Keratinocyte (primary cell): ENCODE results near the gene TRAFD1. TPM values are rescaled to one million over a fixed set of nuclear protein-coding genes. Genes with fewer than 3 reads are reported as not detected.

Source experiments
- DNase-seq: peaks from one replicate; pipeline ENCODE4 v3.0.0-alpha.2; 2011; ENCODE audit warnings: low read depth, missing footprints, low spot score
- FAIRE-seq: peaks from 2 replicates; lab custom pipeline; 2011; peaks lifted over from hg19 to GRCh38; lab: Jason Lieb, UNC
- H2AFZ ChIP-seq: 2 replicates; pipeline ENCODE4 v1.6.0; 2012; ENCODE audit warnings: low read length, control low read depth, inconsistent platforms; ENCODE audit not compliant: control insufficient read depth
- H3K27ac ChIP-seq: 2 replicates; pipeline ENCODE4 v1.5.1; 2011; ENCODE audit warnings: low read length; ENCODE audit not compliant: control insufficient read depth, insufficient read depth
- H3K27me3 ChIP-seq: 3 replicates; pipeline ENCODE4 v1.6.0; 2011; ENCODE audit warnings: low read length; ENCODE audit not compliant: control insufficient read depth, insufficient read depth; ENCODE audit errors: extremely low read depth
- H3K36me3 ChIP-seq, 2 experiments: 2 replicates in 1 of 2; 3 replicates in 1 of 2; pipeline ENCODE4 v1.5.1; 2011; ENCODE audit warnings: low read length in 2 of 2, mild to moderate bottlenecking in 1 of 2; ENCODE audit not compliant: control insufficient read depth in 2 of 2, insufficient read depth in 2 of 2; ENCODE audit errors: extremely low read depth in 1 of 2
- H3K4me1 ChIP-seq: 3 replicates; pipeline ENCODE4 v1.5.1; 2011; ENCODE audit warnings: low read length; ENCODE audit not compliant: control insufficient read depth, insufficient read depth; ENCODE audit errors: extremely low read depth
- H3K4me2 ChIP-seq: 3 replicates; pipeline ENCODE4 v1.6.0; 2011; ENCODE audit warnings: low read depth, low read length; ENCODE audit not compliant: control insufficient read depth, insufficient read depth; ENCODE audit errors: extremely low read depth
- H3K4me3 ChIP-seq, 3 experiments: fragments of 200-600 bp in 1 of 3; sonication (generic) in 1 of 3; 2 replicates in 2 of 3; 3 replicates in 1 of 3; pipeline ENCODE4 v1.5.1; 2011 to 2016; ENCODE audit warnings: low read length in 3 of 3, mild to moderate bottlenecking in 3 of 3, control low read depth in 2 of 3, inconsistent platforms in 1 of 3, low read depth in 1 of 3, mixed read lengths in 1 of 3, mixed run types in 1 of 3, moderate library complexity in 1 of 3; ENCODE audit not compliant: control insufficient read depth in 2 of 3, insufficient read depth in 2 of 3; ENCODE audit errors: extremely low read depth in 1 of 3
- H3K79me2 ChIP-seq: 2 replicates; pipeline ENCODE4 v1.6.0; 2012; ENCODE audit warnings: low read length; ENCODE audit not compliant: control insufficient read depth, insufficient read depth
- H3K9ac ChIP-seq: 3 replicates; pipeline ENCODE4 v1.6.0; 2011; ENCODE audit warnings: low read length; ENCODE audit not compliant: control insufficient read depth, insufficient read depth; ENCODE audit errors: extremely low read depth
- H3K9me1 ChIP-seq: 3 replicates; pipeline ENCODE4 v1.6.0; 2011; ENCODE audit warnings: low read length; ENCODE audit not compliant: control insufficient read depth, insufficient read depth; ENCODE audit errors: extremely low read depth
- H3K9me3 ChIP-seq: 2 replicates; pipeline ENCODE4 v1.5.1; 2012; ENCODE audit warnings: low read depth, low read length; ENCODE audit not compliant: control insufficient read depth
- H4K20me1 ChIP-seq: 3 replicates; pipeline ENCODE4 v1.6.0; 2011; ENCODE audit warnings: low read length; ENCODE audit not compliant: control insufficient read depth, insufficient read depth; ENCODE audit errors: extremely low read depth
- EZH2 ChIP-seq: IDR thresholded peaks from one replicate; pipeline ENCODE4 v1.6.1; 2012; ENCODE audit warnings: inconsistent platforms, mild to moderate bottlenecking, low read length, moderate library complexity
- dilution Hi-C: fragments of 300-500 bp; cut with MboI; formaldehyde crosslinking; loops from one replicate; pipeline ENCODE4 v1.7.0; 2020; ENCODE audit warnings: low sequenced_read_pairs; ENCODE audit not compliant: extremely low pct_ligation_motif_present
- polyA plus RNA-seq, 5 experiments: library from polyadenylated mRNA; depleted of rRNA in 3 of 5; stranded (reverse) in 3 of 5; stranded (forward) in 1 of 5; unstranded in 1 of 5; fragments of >200 nt; gene quantifications; 1 replicate in 1 of 5; 2 replicates in 3 of 5; 3 replicates in 1 of 5; pipeline versions ENCODE4 v1.2.1 to v1.2.3, GENCODE V29; 2011 to 2012; ENCODE audit warnings: missing spikeins in 2 of 5, low read depth in 1 of 5, low replicate concordance in 1 of 5
- TF ChIP-seq, protein P1 (sequence below), 3 experiments: IDR thresholded peaks in 1 of 3; conservative IDR thresholded peaks in 1 of 3; optimal IDR thresholded peaks in 1 of 3; 2 replicates in 2 of 3; 3 replicates in 1 of 3; pipeline versions ENCODE3 to v1.5.1; 2011; ENCODE audit warnings: low read length in 3 of 3, mild to moderate bottlenecking in 3 of 3, moderate library complexity in 2 of 3, control low read depth in 1 of 3, inconsistent platforms in 1 of 3; ENCODE audit not compliant: insufficient read depth in 2 of 3; ENCODE audit errors: extremely low read depth in 1 of 3

Gene TRAFD1
- polyA plus RNA-seq, 1 donor (not counting 4 experiments of a cell fraction or from before 2014, with no cell fraction given) = 25.6 TPM

DNA sequence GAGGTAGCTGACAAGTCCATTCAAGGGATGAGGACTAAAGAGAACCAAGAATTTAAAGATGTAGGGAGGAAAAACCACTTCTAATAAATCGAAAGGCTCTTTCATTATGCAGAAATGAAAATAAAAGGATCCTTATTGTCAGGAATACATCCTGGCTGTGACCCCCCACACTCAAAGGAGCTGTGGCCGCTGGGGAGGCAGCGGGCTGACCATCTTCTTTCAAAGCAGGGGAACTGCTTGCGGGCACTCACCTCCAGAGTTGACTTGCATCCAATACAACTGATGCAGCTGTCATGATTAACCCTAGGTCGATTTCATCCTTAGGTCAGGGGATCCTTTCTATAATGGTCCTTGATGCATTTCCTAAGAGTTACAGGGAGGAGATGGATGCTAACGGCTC is 35.3 kb downstream of the TRAFD1 start:
- H3K36me3 ChIP-seq = peaks cover 0 to 14% of the 10 kb centered on the region in 2 experiments
- DNase-seq (no peak), FAIRE-seq (no peak)
- TF ChIP-seq, protein P1, sequence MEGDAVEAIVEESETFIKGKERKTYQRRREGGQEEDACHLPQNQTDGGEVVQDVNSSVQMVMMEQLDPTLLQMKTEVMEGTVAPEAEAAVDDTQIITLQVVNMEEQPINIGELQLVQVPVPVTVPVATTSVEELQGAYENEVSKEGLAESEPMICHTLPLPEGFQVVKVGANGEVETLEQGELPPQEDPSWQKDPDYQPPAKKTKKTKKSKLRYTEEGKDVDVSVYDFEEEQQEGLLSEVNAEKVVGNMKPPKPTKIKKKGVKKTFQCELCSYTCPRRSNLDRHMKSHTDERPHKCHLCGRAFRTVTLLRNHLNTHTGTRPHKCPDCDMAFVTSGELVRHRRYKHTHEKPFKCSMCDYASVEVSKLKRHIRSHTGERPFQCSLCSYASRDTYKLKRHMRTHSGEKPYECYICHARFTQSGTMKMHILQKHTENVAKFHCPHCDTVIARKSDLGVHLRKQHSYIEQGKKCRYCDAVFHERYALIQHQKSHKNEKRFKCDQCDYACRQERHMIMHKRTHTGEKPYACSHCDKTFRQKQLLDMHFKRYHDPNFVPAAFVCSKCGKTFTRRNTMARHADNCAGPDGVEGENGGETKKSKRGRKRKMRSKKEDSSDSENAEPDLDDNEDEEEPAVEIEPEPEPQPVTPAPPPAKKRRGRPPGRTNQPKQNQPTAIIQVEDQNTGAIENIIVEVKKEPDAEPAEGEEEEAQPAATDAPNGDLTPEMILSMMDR (optimal IDR thresholded peaks at IDR 0.05 in 1 of 3, IDR thresholded peaks at IDR 0.05 in 1 of 3, conservative IDR thresholded peaks at IDR 0.05 in 1 of 3; ENCODE audit: extremely low read depth in 1 of 3, insufficient read depth in 2 of 3, low read length in 3 of 3) = no peak
- TF ChIP-seq EZH2 = no peak
- no peaks in the 10 kb centered on the region for H3K9me3 ChIP-seq
- dilution Hi-C loops = no loop called here
- H3K27ac ChIP-seq = no peak overlapping the region
- H4K20me1 ChIP-seq = no peaks in the 10 kb centered on the region
- no peak overlapping the region for H3K4me2 ChIP-seq
- no peaks in the 10 kb centered on the region for H3K9me1 ChIP-seq
- H2AFZ ChIP-seq = no peak overlapping the region
- H3K27me3 ChIP-seq = no peaks in the 10 kb centered on the region
- no peaks in the 10 kb centered on the region for H3K4me1 ChIP-seq
- no peaks in the 10 kb centered on the region for H3K79me2 ChIP-seq
- H3K4me3 ChIP-seq = no peak overlapping the region
- no peak overlapping the region for H3K9ac ChIP-seq

- H3K79me2 ChIP-seq = no peaks in the 10 kb centered on the region
- H4K20me1 ChIP-seq = no peaks in the 10 kb centered on the region
- DNase-seq (no peak), FAIRE-seq (no peak)
- no peak overlapping the region for H3K27ac ChIP-seq
- H3K4me2 ChIP-seq = no peak overlapping the region
- H3K9me1 ChIP-seq = no peaks in the 10 kb centered on the region
- H3K27me3 ChIP-seq = no peaks in the 10 kb centered on the region
- TF ChIP-seq, protein P1 (optimal IDR thresholded peaks at IDR 0.05 in 1 of 3, IDR thresholded peaks at IDR 0.05 in 1 of 3, conservative IDR thresholded peaks at IDR 0.05 in 1 of 3; ENCODE audit: extremely low read depth in 1 of 3, insufficient read depth in 2 of 3, low read length in 3 of 3) = no peak
- TF ChIP-seq EZH2 = no peak
- dilution Hi-C loops = no loop called here
- H3K4me3 ChIP-seq = no peak overlapping the region
- no peaks in the 10 kb centered on the region for H3K4me1 ChIP-seq
- no peak overlapping the region for H3K9ac ChIP-seq
- H3K36me3 ChIP-seq = peaks cover 0 to 14% of the 10 kb centered on the region in 2 experiments
- no peak overlapping the region for H2AFZ ChIP-seq
- no peaks in the 10 kb centered on the region for H3K9me3 ChIP-seq
These were observed 36.4 kb downstream of the TRAFD1 start for GRCh38 chr12:112161711-112162110.
